T-helper 2 cell treated with Interferon-gamma antibody and Interleukin-4, amounts not matched to agents 5 μg/mL and 100 μg/mL, for 36 hours (primary cell): ENCODE results near the gene NF1.
"Not testable (repeated sequence)": the region's sequence is repeated elsewhere in the genome, so short reads cannot be mapped to it uniquely, and the experiment has no call there.

Experiments used
- DNase-seq: peaks from one replicate; pipeline ENCODE4 v3.0.0; 2021; ENCODE audit warnings: low spot score
- H3K27ac Mint-ChIP-seq: one replicate; pipeline ENCODE4 v1.8.0; 2021; ENCODE audit warnings: mild to moderate bottlenecking, mixed read lengths
- H3K27me3 Mint-ChIP-seq: one replicate; pipeline ENCODE4 v1.8.0; 2021; ENCODE audit warnings: low read depth, mixed read lengths
- H3K36me3 Mint-ChIP-seq: one replicate; pipeline ENCODE4 v1.8.0; 2021; ENCODE audit warnings: low read depth, mixed read lengths
- H3K4me1 Mint-ChIP-seq: one replicate; pipeline ENCODE4 v1.8.0; 2021; ENCODE audit warnings: low read depth, mixed read lengths
- H3K4me3 Mint-ChIP-seq: one replicate; pipeline ENCODE4 v1.8.0; 2022; ENCODE audit warnings: mild to moderate bottlenecking, moderate library complexity, mixed read lengths
- H3K9me3 Mint-ChIP-seq: one replicate; pipeline ENCODE4 v1.8.0; 2021; ENCODE audit warnings: mixed read lengths

The NF1 gene

GRCh38 chr17:31094600-31095235 is at the start of gene NF1:
Gene NF1, plus strand, starts transcription at chr17:31094977. Its CDS starts 333 bp downstream, at chr17:31095310.
- Mint-ChIP-seq H3K27ac (peak within 1 kb of the TSS; percentile 91), H3K36me3 (no peaks in the 10 kb centered on the region), H3K9me3 (no peaks in the 10 kb centered on the region), H3K27me3 (no peaks in the 10 kb centered on the region), H3K4me1 (peaks cover 16% of the 10 kb centered on the region), H3K4me3 (peak within 1 kb of the TSS; percentile 97)
- DNase-seq = peak; percentile 85

GRCh38 chr17:31046856-31047425 is 47.8 kb upstream of the NF1 start:
- H3K9me3 Mint-ChIP-seq, H3K36me3 Mint-ChIP-seq, H3K27ac Mint-ChIP-seq, H3K4me3 Mint-ChIP-seq, DNase-seq, H3K4me1 Mint-ChIP-seq: not testable (repeated sequence)
- H3K27me3 Mint-ChIP-seq = peaks cover 13% of the 10 kb centered on the region

- no peak overlapping the region for H3K27ac Mint-ChIP-seq
- H3K9me3 Mint-ChIP-seq = no peaks in the 10 kb centered on the region
- peaks cover 9% of the 10 kb centered on the region for H3K4me1 Mint-ChIP-seq
- no peak for DNase-seq
- no peaks in the 10 kb centered on the region for H3K36me3 Mint-ChIP-seq
- peaks cover 7% of the 10 kb centered on the region for H3K27me3 Mint-ChIP-seq
- no peak overlapping the region for H3K4me3 Mint-ChIP-seq
Measured at GRCh38 chr17:31048142-31048541, 46.6 kb upstream of the NF1 start.

GRCh38 chr17:31048780-31049179 is 46.0 kb upstream of the NF1 start:
- no peaks in the 10 kb centered on the region for H3K36me3 Mint-ChIP-seq
- peaks cover 4% of the 10 kb centered on the region for H3K27me3 Mint-ChIP-seq
- no peak overlapping the region for H3K4me3 Mint-ChIP-seq
- no peak for DNase-seq
- H3K9me3 Mint-ChIP-seq = no peaks in the 10 kb centered on the region
- H3K4me1 Mint-ChIP-seq = peaks cover 9% of the 10 kb centered on the region
- no peak overlapping the region for H3K27ac Mint-ChIP-seq

- no peaks in the 10 kb centered on the region for H3K27me3 Mint-ChIP-seq
- H3K27ac Mint-ChIP-seq = no peak overlapping the region
- no peaks in the 10 kb centered on the region for H3K9me3 Mint-ChIP-seq
- H3K4me3 Mint-ChIP-seq = no peak overlapping the region
- peaks cover 9% of the 10 kb centered on the region for H3K4me1 Mint-ChIP-seq
- no peaks in the 10 kb centered on the region for H3K36me3 Mint-ChIP-seq
- no peak for DNase-seq
Measured at GRCh38 chr17:31050948-31051347, 43.8 kb upstream of the NF1 start.

- no peaks in the 10 kb centered on the region for H3K9me3 Mint-ChIP-seq
- DNase-seq = no peak
- no peak overlapping the region for H3K4me3 Mint-ChIP-seq
- no peaks in the 10 kb centered on the region for H3K36me3 Mint-ChIP-seq
- H3K4me1 Mint-ChIP-seq = peaks cover 9% of the 10 kb centered on the region
- no peak overlapping the region for H3K27ac Mint-ChIP-seq
- H3K27me3 Mint-ChIP-seq = no peaks in the 10 kb centered on the region
Measured at GRCh38 chr17:31051506-31051905, 43.3 kb upstream of the NF1 start.

- H3K9me3 Mint-ChIP-seq = no peaks in the 10 kb centered on the region
- H3K4me3 Mint-ChIP-seq = no peak overlapping the region
- H3K4me1 Mint-ChIP-seq = peaks cover 9% of the 10 kb centered on the region
- no peaks in the 10 kb centered on the region for H3K27me3 Mint-ChIP-seq
- peak; percentile 10 for DNase-seq
- H3K27ac Mint-ChIP-seq = peak overlapping the region; percentile 17
- no peaks in the 10 kb centered on the region for H3K36me3 Mint-ChIP-seq
Measured at GRCh38 chr17:31052187-31052889, 42.4 kb upstream of the NF1 start.

GRCh38 chr17:31053071-31053470 is 41.7 kb upstream of the NF1 start:
- Mint-ChIP-seq H3K4me3 (no peak overlapping the region), H3K27ac (no peak overlapping the region), H3K4me1 (peaks cover 9% of the 10 kb centered on the region), H3K36me3 (no peaks in the 10 kb centered on the region), H3K9me3 (no peaks in the 10 kb centered on the region), H3K27me3 (no peaks in the 10 kb centered on the region)
- DNase-seq = no peak

GRCh38 chr17:31054761-31055160 is 40.0 kb upstream of the NF1 start:
- peaks cover 9% of the 10 kb centered on the region for H3K4me1 Mint-ChIP-seq
- H3K9me3 Mint-ChIP-seq = no peaks in the 10 kb centered on the region
- no peaks in the 10 kb centered on the region for H3K36me3 Mint-ChIP-seq
- no peaks in the 10 kb centered on the region for H3K27me3 Mint-ChIP-seq
- DNase-seq = no peak
- no peak overlapping the region for H3K4me3 Mint-ChIP-seq
- no peak overlapping the region for H3K27ac Mint-ChIP-seq

- Mint-ChIP-seq H3K4me3 (no peak overlapping the region), H3K9me3 (no peaks in the 10 kb centered on the region), H3K4me1 (no peaks in the 10 kb centered on the region), H3K36me3 (no peaks in the 10 kb centered on the region), H3K27me3 (no peaks in the 10 kb centered on the region), H3K27ac (no peak overlapping the region)
- no peak for DNase-seq
Measured at GRCh38 chr17:31058976-31059375, 35.8 kb upstream of the NF1 start.

- Mint-ChIP-seq H3K36me3 (no peaks in the 10 kb centered on the region), H3K27ac (no peak overlapping the region)
- no peak for DNase-seq
Measured at GRCh38 chr17:31060791-31061550, 33.8 kb upstream of the NF1 start.

GRCh38 chr17:31061678-31062077 is 33.1 kb upstream of the NF1 start:
- no peak overlapping the region for H3K27ac Mint-ChIP-seq
- H3K27me3 Mint-ChIP-seq = peaks cover 9% of the 10 kb centered on the region
- no peak overlapping the region for H3K4me3 Mint-ChIP-seq
- DNase-seq = no peak
- no peaks in the 10 kb centered on the region for H3K9me3 Mint-ChIP-seq
- no peaks in the 10 kb centered on the region for H3K4me1 Mint-ChIP-seq
- H3K36me3 Mint-ChIP-seq = no peaks in the 10 kb centered on the region

More at GRCh38 chr17:31060791-31061550, 33.8 kb upstream of the NF1 start:
- no peaks in the 10 kb centered on the region for H3K4me1 Mint-ChIP-seq
- H3K27me3 Mint-ChIP-seq = peaks cover 7% of the 10 kb centered on the region
- H3K4me3 Mint-ChIP-seq = no peak overlapping the region
- H3K9me3 Mint-ChIP-seq = no peaks in the 10 kb centered on the region

GRCh38 chr17:31062346-31062745 is 32.4 kb upstream of the NF1 start:
- no peak for DNase-seq
- Mint-ChIP-seq H3K27ac (no peak overlapping the region), H3K36me3 (no peaks in the 10 kb centered on the region), H3K4me3 (no peak overlapping the region), H3K4me1 (no peaks in the 10 kb centered on the region), H3K27me3 (peaks cover 9% of the 10 kb centered on the region), H3K9me3 (no peaks in the 10 kb centered on the region)

GRCh38 chr17:31064707-31065106 is 30.1 kb upstream of the NF1 start:
- DNase-seq = no peak
- Mint-ChIP-seq H3K27ac (no peak overlapping the region), H3K27me3 (peaks cover 9% of the 10 kb centered on the region), H3K36me3 (no peaks in the 10 kb centered on the region), H3K4me3 (no peak overlapping the region), H3K9me3 (no peaks in the 10 kb centered on the region), H3K4me1 (peaks cover under 1% of the 10 kb centered on the region)
